ENCODE data around the gene RASD2. TPM values are rescaled to one million over a fixed set of nuclear protein-coding genes. Genes with fewer than 3 reads are reported as not detected.

RASD2 gene
- total and polyA plus RNA-seq, 10 of the 15 experiments (the other 5 are each of a cell fraction or from before 2014, with no cell fraction given): 0.03 TPM; not detected in 9

GRCh38 chr22:35509960-35510359 lies 30.7 kb upstream of the RASD2 start:
- 16% methylated on average over 2 of the region's 2 CpGs for WGBS (ENCODE audit: insufficient coverage, insufficient replicate concordance, low lambda C conversion rate, missing lambda C conversion rate)
- H3K4me2 ChIP-seq (ENCODE audit: control insufficient read depth, insufficient read depth): no peak overlapping the region
- no peaks in the 10 kb centered on the region for H3K79me2 ChIP-seq (ENCODE audit: control insufficient read depth, insufficient read depth, low read length)
- no peak for TF ChIP-seq CEBPZ (IDR thresholded peaks at IDR 0.05; ENCODE audit: low read depth, low read length)
- TF ChIP-seq POLR2A (IDR thresholded peaks at IDR 0.05; ENCODE audit: low read depth, low read length): no peak
- no peak for TF ChIP-seq HSF1 (IDR thresholded peaks at IDR 0.05; ENCODE audit: low read depth, low read length)
- TF ChIP-seq SPI1 (IDR thresholded peaks at IDR 0.05; ENCODE audit: borderline replicate concordance, insufficient read depth, low read depth, low read length): no peak
- TF ChIP-seq NRF1 (conservative IDR thresholded peaks at IDR 0.05; ENCODE audit: low read depth, low read length): no peak
- TF ChIP-seq STAT3 (IDR thresholded peaks at IDR 0.05; ENCODE audit: low read depth, low read length): no peak
- TF ChIP-seq ZNF384 (IDR thresholded peaks at IDR 0.05; ENCODE audit: borderline replicate concordance, low read depth, low read length): no peak
- TF ChIP-seq RELB (IDR thresholded peaks at IDR 0.05; ENCODE audit: low read depth): no peak
- no peak for TF ChIP-seq E2F4 (IDR thresholded peaks at IDR 0.05; ENCODE audit: low read depth, low read length)
- TF ChIP-seq HDGF (IDR thresholded peaks at IDR 0.05): no peak
- ATAC-seq (no peak), FAIRE-seq (no peak), DNase-seq (ENCODE audit: low read depth, low spot score) (no peak)
- H3K27ac ChIP-seq (ENCODE audit: control insufficient read depth, insufficient read depth): no peak overlapping the region
- ChIA-PET CTCF (no interaction called here), RAD21 (ENCODE audit: unreplicated experiment) (no interaction called here), SMC1A (ENCODE audit: uncharacterized antibody, unreplicated experiment) (interaction anchor here (1.0 kb wide), 1 partner anchor 32 kb away, joined by 3 read pairs; no protein-coding TSS in a partner anchor), POLR2A (no interaction called here)
- H4K20me1 ChIP-seq (ENCODE audit: control insufficient read depth, insufficient read depth): no peaks in the 10 kb centered on the region
- BruUV-seq (replicated peaks): no TSS peak
- H3K4me3 ChIP-seq: no peak overlapping the region
- H3K4me1 ChIP-seq (ENCODE audit: control insufficient read depth, insufficient read depth, low read length): peaks cover 13% of the 10 kb centered on the region
- no peaks in the 10 kb centered on the region for H3K9me3 ChIP-seq (replicated peaks; ENCODE audit: control insufficient read depth, insufficient read depth, low read length)
- in situ Hi-C loops (cut with MboI) (no loop called here), intact Hi-C loops (cut with micrococcal nuclease; ENCODE audit: unreplicated experiment) (no loop called here)
- H3K36me3 ChIP-seq (ENCODE audit: control insufficient read depth in 2 of 2, insufficient read depth in 2 of 2, low read length in 1 of 2): no peaks in the 10 kb centered on the region
- peaks cover 0 to 4% of the 10 kb centered on the region in 2 experiments; a peak in 1 of 4 replicates for H3K27me3 ChIP-seq (replicated peaks in 1 of 2; ENCODE audit: control insufficient read depth in 2 of 2, insufficient read depth in 2 of 2, low read length in 1 of 2)
- H2AFZ ChIP-seq (ENCODE audit: control insufficient read depth, low read depth, low read length): no peak overlapping the region
- H3K9ac ChIP-seq (ENCODE audit: control insufficient read depth, insufficient read depth, low read length): no peak overlapping the region

All from GM12878 (cell line).